ENCODE results near the gene FGGY.

GRCh38 chr1:59361766-59362165 lies 64.9 kb downstream of the FGGY start:
- TF ChIP-seq, protein P1, sequence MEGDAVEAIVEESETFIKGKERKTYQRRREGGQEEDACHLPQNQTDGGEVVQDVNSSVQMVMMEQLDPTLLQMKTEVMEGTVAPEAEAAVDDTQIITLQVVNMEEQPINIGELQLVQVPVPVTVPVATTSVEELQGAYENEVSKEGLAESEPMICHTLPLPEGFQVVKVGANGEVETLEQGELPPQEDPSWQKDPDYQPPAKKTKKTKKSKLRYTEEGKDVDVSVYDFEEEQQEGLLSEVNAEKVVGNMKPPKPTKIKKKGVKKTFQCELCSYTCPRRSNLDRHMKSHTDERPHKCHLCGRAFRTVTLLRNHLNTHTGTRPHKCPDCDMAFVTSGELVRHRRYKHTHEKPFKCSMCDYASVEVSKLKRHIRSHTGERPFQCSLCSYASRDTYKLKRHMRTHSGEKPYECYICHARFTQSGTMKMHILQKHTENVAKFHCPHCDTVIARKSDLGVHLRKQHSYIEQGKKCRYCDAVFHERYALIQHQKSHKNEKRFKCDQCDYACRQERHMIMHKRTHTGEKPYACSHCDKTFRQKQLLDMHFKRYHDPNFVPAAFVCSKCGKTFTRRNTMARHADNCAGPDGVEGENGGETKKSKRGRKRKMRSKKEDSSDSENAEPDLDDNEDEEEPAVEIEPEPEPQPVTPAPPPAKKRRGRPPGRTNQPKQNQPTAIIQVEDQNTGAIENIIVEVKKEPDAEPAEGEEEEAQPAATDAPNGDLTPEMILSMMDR (IDR thresholded peaks at IDR 0.05) = no peak
- TF ChIP-seq POLR2A (IDR thresholded peaks at IDR 0.05) = no peak
